Kidney (tissue), 14 donors: ENCODE data around the gene PLOD1. TPM values are rescaled to one million over a fixed set of nuclear protein-coding genes. Genes with fewer than 3 reads are reported as not detected.
A peak's percentile ranks its signal among the peaks of the same experiment; 100 is the strongest.

ENCODE experiments used
- DNase-seq, 5 donors: peaks; one replicate each; pipeline ENCODE4 v3.0.0-alpha.2; 2013 to 2020
- FAIRE-seq: peaks from 2 replicates; lab custom pipeline; 2012; peaks lifted over from hg19 to GRCh38; lab: Jason Lieb, UNC
- H3K27ac ChIP-seq, 2 donors: one replicate each; pipeline ENCODE4 v1.7.0; 2013; ENCODE audit warnings: low read depth in 2 of 2, low read length in 2 of 2, inconsistent platforms in 1 of 2
- H3K27me3 ChIP-seq: one replicate; pipeline ENCODE4 v1.7.1; 2013; ENCODE audit warnings: low read length, inconsistent platforms; ENCODE audit not compliant: control insufficient read depth, insufficient read depth
- H3K36me3 ChIP-seq, 3 donors: one replicate each; pipeline versions ENCODE4 v1.7.0 to v1.7.1; 2013; ENCODE audit warnings: low read length in 3 of 3, control low read depth in 1 of 3, inconsistent platforms in 1 of 3; ENCODE audit not compliant: insufficient read depth in 3 of 3, control insufficient read depth in 2 of 3
- H3K4me1 ChIP-seq, 3 donors: one replicate each; pipeline versions ENCODE4 v1.7.0 to v1.7.1; 2013; ENCODE audit warnings: low read length in 3 of 3, inconsistent platforms in 1 of 3, low read depth in 1 of 3; ENCODE audit not compliant: control insufficient read depth in 2 of 3, insufficient read depth in 2 of 3
- H3K4me3 ChIP-seq, 3 donors: one replicate each; pipeline versions ENCODE4 v1.7.0 to v1.8.1; 2013; ENCODE audit warnings: low read length in 3 of 3, control low read depth in 1 of 3, inconsistent platforms in 1 of 3
- H3K9ac ChIP-seq, 3 donors: one replicate each; pipeline versions ENCODE4 v1.7.0 to v1.7.1; 2013; ENCODE audit warnings: low read length in 3 of 3, control low read depth in 1 of 3, inconsistent platforms in 1 of 3
- H3K9me3 ChIP-seq, 3 donors: one replicate each; pipeline versions ENCODE4 v1.7.0 to v1.7.1; 2013; ENCODE audit warnings: low read length in 3 of 3, control low read depth in 1 of 3, inconsistent platforms in 1 of 3; ENCODE audit not compliant: control insufficient read depth in 2 of 3, insufficient read depth in 1 of 3
- CTCF ChIP-seq: IDR thresholded peaks from 3 replicates; pipeline ENCODE4 v1.5.1; 2012; ENCODE audit warnings: mild to moderate bottlenecking, moderate library complexity, borderline replicate concordance; ENCODE audit not compliant: insufficient read depth; ENCODE audit errors: extremely low read depth
- intact Hi-C: fragments of 100-400 bp; cut with DNase I; formaldehyde crosslinking; loops from one replicate; pipeline ENCODE4 v1.11.1; 2022
- polyA plus RNA-seq: library from polyadenylated mRNA; stranded (reverse); fragments of 350-450 nt; fragmentation: Illumina TruSeq; extraction: RNeasy Lipid Tissue Mini Kit (QIAGEN cat#74804); gene quantifications from one replicate; pipeline ENCODE4 v1.2.3, GENCODE V29; 2014; ENCODE audit warnings: low read depth, low replicate concordance; ENCODE audit not compliant: insufficient read depth
- total RNA-seq: library from RNA; stranded (reverse); fragmentation: NEBNext Ultra II Directional; extraction: Animal tissue kit (Norgen Biotek cat#: 25700); gene quantifications from one replicate; pipeline ENCODE4 v1.2.1, GENCODE V29; 2021
- donor health status: control.
- donor health status: control.
- donor health status: control.
- donor health status: control.
- donor health status: control.
- donor health status: DM: yes; HTN: yes; CAD: no.
- donor health status: Normal renal cell carcinoma (clear cell type).

Gene PLOD1
- total and polyA plus RNA-seq, 2 donors from 2014 or later, result 58.8 to 103 TPM

GRCh38 chr1:11919621-11920020, 14.9 kb upstream of the PLOD1 start:
- H3K9ac ChIP-seq, result no peak overlapping the region
- no peak overlapping the region for H3K27ac ChIP-seq
- intact Hi-C loops, result no loop called here
- H3K27me3 ChIP-seq, result no peaks in the 10 kb centered on the region
- peaks cover 0 to 15% (median 8%) of the 10 kb centered on the region in 3 donors for H3K4me1 ChIP-seq
- no peak for TF ChIP-seq CTCF
- H3K9me3 ChIP-seq, result no peaks in the 10 kb centered on the region
- H3K4me3 ChIP-seq, result no peak overlapping the region
- DNase-seq (no peak), FAIRE-seq (no peak)
- H3K36me3 ChIP-seq, result peaks cover 0 to 23% (median 7%) of the 10 kb centered on the region in 3 donors

GRCh38 chr1:11920239-11920903, 14.1 kb upstream of the PLOD1 start:
- FAIRE-seq, result no peak
- DNase-seq, result no peak
- no peak for TF ChIP-seq CTCF
- H3K9ac ChIP-seq, result no peak overlapping the region
- peaks cover 0 to 19% (median 8%) of the 10 kb centered on the region in 3 donors for H3K4me1 ChIP-seq
- H3K27ac ChIP-seq, result peak overlapping the region in 1 of 2 donors; percentile 13
- H3K36me3 ChIP-seq, result peaks cover 0 to 23% (median 7%) of the 10 kb centered on the region in 3 donors
- no peak overlapping the region for H3K4me3 ChIP-seq
- no peaks in the 10 kb centered on the region for H3K27me3 ChIP-seq
- no peaks in the 10 kb centered on the region for H3K9me3 ChIP-seq
- intact Hi-C loops, result no loop called here

- no peak for FAIRE-seq
- peaks cover 0 to 19% (median 8%) of the 10 kb centered on the region in 3 donors for H3K4me1 ChIP-seq
These were observed 13.5 kb upstream of the PLOD1 start for GRCh38 chr1:11921022-11921421.

More at GRCh38 chr1:11921022-11921421, 13.5 kb upstream of the PLOD1 start:
- intact Hi-C loops, result no loop called here
- Histone ChIP-seq H3K9me3 (no peaks in the 10 kb centered on the region), H3K4me3 (no peak overlapping the region), H3K36me3 (peaks cover 0 to 23% (median 7%) of the 10 kb centered on the region in 3 donors), H3K27ac (no peak overlapping the region), H3K9ac (no peak overlapping the region), H3K27me3 (no peaks in the 10 kb centered on the region)
- TF ChIP-seq CTCF, result no peak
- peak in 1 of 5 donors; percentile 21 for DNase-seq
